HG03103 (cell line): ENCODE data around the gene SMPDL3A.

ENCODE experiments used
- ATAC-seq: cut with Tn5 transposase; IDR thresholded peaks from one replicate; pipeline ENCODE4 v1.9.1; 2021; ENCODE audit warnings: low read depth; ENCODE audit not compliant: unreplicated experiment

Gene SMPDL3A

DNA sequence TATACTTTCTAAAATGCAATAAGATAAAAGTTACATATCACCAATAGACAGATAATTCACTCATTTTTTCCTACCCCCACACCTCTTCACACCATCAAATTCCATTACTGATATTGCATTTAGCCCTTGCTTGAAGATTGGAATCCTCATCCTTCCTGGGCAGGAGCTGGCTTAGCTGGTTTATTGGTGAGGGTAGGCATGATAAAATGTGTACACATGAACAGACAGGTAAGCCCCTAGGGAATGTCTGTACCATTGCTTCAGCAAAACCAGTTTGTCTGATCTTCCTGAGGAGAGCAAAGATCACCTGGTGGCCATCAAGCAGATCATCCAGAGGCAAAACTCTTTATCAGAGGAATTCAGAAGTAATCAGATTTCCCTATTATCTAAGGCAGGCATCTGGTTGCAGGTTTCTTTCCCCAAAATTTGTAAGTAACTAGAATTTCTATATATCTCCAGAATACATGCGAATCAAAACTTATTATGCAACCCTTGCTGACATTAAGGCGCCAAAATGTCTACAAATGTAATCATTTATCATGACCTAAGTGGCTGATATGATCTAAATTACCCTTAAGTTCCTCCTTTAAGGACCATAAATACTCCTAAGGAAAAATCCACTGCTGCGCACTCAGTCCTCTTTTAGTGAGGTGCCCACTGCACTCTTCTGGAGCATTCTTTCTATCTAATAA, 16.2 kb upstream of the SMPDL3A start:
- no peak for ATAC-seq

DNA sequence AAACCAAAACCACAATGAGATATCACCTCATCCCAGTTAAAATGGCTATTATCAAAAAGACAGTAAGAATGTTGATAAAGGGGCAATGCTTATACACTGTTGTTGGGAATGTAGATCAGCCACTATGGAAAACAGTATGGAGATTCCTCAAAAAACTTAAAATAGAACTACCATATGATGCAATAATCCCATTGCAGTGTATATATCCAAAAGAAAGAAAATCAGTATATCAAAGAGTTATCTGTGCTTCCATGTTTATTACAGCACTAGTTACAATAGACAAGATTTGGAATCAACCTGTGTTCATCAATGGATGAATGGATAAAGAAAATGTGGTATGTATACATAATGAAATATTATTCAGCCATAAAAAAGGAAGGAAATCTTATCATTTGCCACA, 13.1 kb upstream of the SMPDL3A start:
- ATAC-seq = no peak

DNA sequence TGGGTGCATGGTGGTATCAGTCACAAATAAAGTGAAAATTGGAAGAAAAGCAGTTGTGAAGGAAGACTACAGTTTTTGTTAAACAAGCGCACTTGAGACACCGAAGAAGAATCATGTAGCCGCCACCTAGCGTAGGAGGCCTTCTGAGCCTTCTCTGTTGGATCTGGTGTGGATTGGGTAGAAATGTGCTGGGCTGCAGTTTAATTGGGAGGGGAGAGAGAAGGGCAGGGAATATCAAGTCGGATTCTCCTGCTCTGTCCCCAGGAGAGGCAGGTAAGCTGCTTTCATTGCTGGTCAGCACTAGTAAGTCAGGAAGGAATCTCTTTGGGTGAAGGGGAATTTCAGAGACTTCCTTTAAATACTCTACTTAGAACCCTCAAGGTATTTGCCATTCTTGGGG, 10.8 kb upstream of the SMPDL3A start:
- ATAC-seq = no peak

DNA sequence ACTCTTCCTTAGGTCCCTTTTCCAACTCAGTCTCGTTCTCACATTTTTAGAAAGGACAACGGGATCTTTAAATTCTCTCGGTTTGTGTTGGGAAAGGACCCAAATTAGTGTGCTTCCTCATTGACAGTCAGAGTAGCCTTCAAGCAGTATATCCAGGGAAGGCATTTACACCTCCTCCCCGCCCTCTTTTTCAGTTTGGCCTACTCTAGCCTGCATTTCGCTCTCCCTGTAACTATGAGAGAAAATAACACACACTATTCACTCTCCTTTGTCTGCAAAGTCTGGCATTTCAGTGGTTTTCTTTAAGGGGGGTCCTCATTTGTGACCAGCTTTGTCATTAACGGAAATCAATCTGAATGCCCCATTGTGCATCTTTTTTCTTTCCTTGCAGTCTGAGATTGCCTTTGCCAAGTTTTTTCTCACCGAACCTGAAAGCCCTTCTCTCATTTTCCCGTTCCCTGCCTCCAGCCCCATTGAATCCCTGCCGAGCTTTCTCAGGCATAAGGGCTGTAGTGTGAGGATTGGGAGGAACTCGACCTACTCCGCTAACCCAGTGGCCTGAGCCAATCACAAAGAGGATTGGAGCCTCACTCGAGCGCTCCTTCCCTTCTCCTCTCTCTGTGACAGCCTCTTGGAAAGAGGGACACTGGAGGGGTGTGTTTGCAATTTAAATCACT, 9.9 kb upstream of the SMPDL3A start:
- no peak for ATAC-seq

DNA sequence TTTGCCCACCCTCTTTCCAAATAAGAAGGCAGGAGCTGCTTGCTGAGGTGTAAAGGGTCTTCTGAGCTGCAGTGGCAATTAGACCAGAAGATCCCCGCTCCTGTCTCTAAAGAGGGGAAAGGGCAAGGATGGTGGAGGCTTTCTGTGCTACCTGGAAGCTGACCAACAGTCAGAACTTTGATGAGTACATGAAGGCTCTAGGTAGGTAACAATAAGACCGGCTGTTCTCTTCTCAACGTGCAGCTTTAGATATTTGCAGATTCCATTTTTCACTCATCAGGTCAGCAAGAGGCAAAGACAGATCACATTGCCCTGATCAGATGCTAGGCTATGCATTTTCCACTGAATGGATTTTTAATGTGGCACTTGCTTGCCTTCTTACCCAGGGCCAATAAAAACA, 9.4 kb upstream of the SMPDL3A start, which contains the start of gene FABP7:
FABP7 (plus strand) TSS at position 50 of the 400 bp plus-strand sequence; CDS start at position 129, 79 bp downstream.
- no peak for ATAC-seq

DNA sequence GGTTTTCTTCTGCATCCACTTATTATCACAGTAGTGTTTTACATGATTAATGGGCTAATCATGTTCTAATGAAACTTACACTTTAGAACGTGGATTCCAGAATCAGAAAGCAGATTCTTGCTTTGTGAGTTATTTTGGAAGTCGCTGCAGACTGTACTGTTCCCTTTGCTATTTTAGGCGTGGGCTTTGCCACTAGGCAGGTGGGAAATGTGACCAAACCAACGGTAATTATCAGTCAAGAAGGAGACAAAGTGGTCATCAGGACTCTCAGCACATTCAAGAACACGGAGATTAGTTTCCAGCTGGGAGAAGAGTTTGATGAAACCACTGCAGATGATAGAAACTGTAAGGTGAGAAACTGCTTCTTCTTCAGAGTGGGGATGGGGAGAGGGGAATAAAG, 8.9 kb upstream of the SMPDL3A start:
- ATAC-seq = no peak

DNA sequence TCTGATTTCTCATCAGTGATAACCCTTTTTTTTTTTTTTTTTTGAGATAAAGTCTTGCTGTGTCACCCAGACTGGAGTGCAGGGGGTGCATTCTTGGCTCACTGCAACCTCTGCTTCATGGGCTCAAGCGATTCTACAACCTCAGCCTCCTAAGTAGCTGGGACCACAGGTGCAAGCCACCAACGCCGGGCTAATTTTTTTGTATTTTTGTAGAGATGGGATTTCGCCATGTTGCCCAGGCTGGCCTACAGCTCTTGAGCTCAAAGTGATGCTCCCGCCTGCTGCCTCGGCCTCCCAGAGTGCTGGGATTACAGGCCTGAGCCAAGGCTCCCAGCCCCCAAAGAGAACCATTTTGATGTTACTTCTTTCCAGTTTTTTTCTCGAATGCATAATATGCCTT, 7.3 kb upstream of the SMPDL3A start:
- no peak for ATAC-seq

DNA sequence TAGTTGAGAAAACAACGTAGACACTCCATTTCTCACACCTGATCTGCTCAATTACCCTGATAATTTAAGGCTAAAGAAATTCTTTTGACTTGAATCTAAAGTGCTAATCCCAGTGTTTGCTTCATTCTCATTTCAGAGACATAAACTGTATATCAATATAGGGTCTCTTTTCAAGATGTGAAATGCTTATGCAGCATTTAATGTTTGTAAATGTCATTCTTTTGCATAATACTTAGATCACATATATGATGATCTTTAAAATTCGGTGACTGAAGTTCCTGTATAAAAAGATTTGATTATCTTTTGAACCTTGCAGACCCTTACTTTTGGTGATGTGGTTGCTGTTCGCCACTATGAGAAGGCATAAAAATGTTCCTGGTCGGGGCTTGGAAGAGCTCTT, 5.7 kb upstream of the SMPDL3A start:
- ATAC-seq = no peak

DNA sequence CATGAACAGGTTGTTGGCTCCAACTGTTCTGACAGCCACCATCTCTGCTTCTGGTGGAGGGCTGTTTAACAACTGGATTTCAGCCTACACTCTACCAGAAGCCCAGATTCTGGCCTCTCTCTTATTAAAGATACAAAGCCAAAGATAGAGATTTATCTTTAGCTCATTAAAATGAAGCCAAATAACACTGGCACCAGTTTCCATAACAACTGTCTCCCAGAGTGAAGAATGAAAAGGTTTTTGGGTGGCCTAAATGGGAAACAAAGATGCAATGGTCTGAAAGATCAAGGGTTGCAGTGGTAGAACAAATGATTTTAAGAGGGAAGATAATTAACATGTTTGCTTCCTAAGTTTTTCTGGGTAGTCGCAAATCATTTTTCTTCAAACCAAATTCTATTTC, 3.2 kb upstream of the SMPDL3A start:
- ATAC-seq = no peak

DNA sequence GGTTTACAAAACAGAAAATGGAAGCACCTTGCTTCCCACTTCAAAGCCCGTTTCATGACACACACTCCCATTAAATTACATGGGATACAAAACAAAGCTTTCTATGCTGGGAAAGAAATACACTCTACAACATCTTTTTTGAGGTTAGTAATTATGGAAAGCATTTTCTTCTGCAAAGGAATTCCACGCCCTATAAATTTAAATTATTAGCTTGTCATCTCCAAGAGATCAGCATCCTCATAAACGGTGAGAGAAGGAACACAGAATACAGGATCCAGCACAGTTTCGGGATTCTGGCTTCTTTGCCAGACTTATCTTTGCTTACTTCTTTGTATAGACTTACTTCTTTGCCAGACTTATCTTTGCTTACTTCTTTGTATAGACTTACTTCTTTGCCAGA, 1.3 kb upstream of the SMPDL3A start:
- no peak for ATAC-seq

DNA sequence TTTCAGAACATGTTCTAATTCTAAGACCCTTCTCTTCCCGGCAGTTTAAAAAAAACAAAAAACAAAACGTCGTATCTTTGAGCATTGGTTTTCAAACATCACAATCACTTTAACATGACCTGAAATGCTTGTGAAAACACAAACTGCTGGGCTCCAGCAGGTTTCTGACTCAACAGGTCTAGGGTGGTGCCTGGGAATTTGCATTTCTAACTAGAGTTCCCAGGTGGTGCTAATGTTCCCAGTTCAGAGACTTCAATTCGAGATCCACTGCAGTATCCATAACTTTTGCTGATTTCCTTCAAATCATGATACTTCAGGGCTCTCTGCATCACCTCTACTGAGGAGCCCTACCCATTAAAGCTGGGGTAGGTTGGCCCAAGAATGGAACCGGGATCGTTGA, 850 bp upstream of the SMPDL3A start:
- no peak for ATAC-seq

DNA sequence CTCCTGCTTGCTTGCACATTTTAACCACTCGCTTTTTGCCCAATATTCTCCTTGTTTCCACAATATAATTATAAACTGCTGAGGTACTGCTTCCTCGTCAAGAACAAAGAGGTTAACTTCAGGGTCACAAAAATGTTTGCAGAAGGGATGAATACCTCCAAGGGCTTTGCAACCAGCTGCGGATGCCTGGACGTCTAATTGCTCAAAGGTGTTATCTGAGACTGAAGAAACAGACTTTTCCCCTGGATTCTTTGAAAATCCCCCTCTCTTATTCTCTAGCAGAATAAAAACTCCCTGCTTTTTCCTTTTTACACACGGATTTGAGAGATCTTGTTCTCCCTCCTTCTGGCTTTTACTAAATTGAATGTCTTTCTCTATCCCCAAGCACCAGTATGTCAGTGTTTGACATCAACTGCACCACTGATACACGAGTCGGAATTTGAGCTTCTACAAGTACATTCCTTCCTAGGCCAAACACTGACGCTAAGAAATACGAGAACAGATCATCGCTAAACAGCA, 336 bp upstream of the SMPDL3A start:
- no peak for ATAC-seq

DNA sequence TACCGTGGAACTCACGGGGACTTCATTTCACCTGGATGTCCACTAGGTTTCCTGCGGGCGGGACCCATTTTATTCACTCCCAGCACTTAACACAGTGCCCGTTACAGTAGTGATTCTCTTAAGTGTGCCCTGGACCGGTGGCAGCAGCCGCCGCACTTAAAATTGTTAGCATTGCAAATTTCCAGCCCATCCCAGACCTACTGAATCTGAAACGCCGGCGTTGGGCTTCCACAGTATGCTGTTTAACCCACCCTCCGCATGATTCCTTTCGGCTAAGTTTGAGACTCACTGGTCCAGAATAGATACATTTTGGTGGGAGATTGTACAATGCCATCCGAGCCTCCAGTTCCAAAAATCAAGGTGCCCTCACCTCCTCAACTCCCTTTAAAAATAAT, 967 bp downstream of the SMPDL3A start:
- no peak for ATAC-seq

DNA sequence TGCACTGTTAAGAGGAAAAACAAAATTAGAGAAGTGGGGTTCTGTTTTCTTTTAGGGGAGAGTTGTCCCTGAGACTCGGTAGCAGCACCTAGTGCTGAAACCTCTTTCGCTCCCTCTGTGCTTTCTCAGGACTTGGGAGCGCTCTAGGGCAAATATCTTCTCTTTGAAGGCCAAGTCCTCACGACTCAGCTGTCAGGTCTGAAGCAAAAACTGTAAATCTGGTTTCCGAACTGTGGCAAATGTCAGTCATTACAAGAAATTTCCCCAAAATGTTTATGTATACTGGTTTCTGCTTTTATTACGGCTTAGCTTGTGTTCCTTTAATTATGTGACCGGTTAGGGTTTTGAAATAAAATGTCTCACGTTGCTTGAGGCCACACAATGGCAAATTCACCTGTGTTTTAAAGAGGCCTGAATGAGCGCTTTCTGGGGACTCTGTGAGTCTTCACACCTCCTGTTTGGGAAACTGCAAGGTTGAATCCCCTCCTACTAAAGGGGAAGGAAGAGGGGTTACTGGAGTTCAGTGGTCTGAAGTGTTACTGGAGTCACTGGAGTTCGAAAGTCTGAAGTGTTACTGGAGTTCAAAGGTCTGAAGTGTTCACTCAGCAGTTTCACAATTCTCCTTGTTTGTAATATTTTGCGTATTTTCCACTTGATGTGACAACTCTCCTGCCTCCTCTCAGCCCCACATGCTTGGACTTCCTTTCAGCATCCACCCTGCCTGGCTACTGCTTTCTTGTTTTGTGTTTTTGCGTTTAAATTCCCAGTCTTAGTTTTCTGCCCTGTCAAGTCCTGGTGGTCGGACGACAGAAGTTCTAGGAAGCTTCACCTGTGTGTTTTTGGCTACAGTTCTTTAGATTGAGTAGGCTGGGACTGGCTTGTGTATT, 1.6 kb downstream of the SMPDL3A start:
- no peak for ATAC-seq

DNA sequence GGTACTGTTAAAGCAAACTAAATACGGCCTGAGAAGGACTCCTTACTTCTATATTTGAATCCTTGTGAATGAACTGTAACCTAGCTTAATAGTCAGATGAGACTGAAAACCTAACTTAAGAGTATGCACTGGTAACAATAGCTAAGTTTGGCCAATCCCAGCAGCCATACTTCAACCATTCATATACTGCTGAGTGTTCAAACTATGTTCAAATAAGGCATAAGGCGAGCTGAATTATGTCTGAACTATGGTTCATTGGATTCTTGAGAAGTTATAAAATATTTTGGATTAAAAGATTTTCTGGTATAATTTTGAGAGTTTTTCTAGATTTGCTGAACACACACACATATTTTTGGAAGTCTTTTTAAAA, 2.2 kb downstream of the SMPDL3A start:
- no peak for ATAC-seq

DNA sequence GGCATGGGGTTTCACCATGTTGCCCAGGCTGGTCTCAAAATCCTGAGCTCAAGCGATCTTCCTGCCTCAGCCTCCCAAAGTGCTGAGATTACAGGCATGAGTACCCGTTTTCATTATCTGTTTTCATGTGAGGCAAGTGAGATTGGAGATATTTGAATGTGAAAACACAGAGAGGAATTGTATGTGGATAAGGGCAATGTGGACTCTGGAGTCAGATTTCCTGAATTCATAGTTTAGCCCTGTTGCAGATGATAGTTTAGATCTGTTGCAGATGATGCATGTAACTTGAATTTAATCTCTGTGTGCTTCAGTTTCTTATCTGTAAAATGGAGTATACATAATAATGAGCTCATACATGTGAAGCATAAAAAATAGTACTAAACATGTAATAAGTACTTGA, 3.7 kb downstream of the SMPDL3A start:
- ATAC-seq = no peak

DNA sequence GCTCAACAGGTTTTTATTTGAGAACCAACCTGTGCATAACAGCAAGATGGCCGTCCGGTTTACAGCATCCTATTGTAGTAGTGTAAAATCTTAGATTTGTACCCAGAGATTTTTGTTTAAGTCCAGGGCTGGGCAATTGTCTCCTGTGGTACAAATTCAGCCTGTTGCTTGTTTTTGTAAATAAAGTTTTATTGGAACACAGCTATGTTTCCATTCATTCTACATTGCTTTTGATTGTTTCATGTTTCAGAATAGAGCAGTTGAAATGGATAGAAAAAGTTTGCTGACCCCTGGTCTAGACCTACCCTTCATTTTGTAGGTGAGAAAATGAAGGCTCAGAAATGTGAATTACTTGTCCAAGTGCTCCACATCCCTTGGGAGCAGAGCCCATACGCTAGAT, 8.5 kb downstream of the SMPDL3A start:
- ATAC-seq = no peak

DNA sequence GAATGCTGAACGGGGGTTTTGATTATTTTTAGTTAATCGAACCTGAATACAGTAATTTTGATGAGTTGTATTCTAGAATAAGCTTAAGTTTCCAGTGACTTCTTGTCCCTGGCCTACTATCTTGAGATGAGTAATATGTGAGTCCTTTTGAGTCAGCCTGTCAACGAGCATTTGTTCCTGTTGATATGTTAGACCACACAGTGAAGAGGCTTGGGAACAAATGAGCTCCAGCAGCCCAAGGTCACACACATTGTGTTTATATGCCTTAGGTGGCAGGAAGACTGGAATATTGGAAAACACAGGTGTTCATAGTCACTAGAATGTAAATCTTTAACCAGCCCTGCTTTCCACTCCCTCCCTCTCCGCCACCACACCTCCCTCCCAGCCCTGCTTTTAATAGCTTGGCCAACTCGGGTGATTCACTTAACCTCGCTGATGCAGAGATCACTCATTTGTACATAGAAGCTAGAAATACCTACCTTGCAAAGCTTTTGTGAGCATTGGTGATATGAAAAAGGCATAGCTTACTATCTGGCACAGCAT, 9.1 kb downstream of the SMPDL3A start:
- peak; percentile 78 for ATAC-seq

DNA sequence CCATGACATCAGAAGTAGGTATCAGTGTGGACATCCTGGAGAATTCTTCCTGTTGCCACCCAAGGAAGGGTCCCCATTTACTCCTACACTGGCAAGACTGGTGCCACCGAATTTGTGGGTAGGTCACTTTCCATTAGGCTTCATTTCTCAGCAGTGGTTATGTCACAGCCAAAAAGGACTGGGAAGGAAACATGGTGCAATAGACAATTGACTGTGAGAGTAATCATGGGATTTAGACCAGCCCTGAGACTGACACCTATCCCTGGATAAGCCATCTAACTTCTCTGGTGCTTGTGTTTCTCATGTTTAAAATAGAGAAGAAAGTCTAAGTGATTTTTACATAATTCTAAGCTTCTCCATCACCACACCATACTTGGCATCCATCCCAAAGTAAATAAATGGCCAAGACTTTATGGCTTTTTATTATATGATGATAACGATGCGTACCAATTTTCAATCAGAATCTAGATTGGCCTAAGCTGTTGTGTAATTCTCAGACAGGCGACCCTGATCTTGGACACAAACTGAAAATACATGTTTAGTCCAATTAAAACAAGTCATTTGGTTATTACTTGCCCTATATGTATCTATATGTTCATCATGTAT, 10.2 kb downstream of the SMPDL3A start:
- ATAC-seq = no peak

DNA sequence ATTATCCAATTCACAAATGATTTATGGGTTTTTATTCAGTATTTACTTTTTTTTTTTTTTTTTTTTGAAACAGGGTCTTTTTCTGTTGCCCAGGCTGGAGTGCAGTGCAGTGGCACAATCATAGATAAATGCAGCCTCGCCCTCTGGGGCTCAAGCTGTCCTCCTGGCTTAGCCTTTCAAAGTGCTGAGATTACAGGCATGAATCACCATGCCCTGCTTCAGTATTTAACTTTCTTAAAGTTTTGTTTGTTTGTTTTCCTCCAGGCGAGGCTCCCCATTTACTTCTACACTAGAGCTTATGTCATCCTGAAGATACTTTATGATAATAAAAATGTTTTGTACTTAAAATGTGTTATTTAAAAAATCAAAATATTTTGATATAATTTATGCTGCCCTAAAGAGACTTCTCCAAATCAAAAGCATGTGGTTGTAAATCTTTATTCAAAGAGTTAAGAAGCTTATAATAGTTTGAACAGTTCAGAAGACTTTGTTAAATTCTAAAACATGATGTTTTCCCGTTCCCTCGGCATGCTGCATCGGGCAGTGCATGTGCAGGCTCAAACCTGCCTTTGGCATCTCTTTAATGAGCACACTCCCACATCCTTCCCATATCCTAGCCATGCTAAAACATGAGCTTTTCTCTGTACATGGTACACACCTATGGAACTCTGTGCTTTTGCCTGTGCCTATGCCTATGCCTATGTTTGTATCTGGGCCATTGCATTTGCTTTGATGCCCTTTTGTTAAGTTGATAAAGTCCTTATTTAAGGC, 11.0 kb downstream of the SMPDL3A start:
- ATAC-seq = no peak
